ENCODE measurements around the gene MSH3. TPM values are rescaled to one million over a fixed set of nuclear protein-coding genes. Genes with fewer than 3 reads are reported as not detected.

The MSH3 gene
- total RNA-seq, 1 experiment from 2014 or later, result 21.9 TPM

- no TSS peak for BruUV-seq (replicated peaks)
These were observed 143.7 kb downstream of the MSH3 start for GRCh38 chr5:80798166-80798565.

GRCh38 chr5:80798633-80799032, 144.2 kb downstream of the MSH3 start:
- H3K27me3 Mint-ChIP-seq (ENCODE audit: insufficient read depth, unreplicated experiment), result no peaks in the 10 kb centered on the region
- BruUV-seq (replicated peaks), result no TSS peak
- H3K9me3 Mint-ChIP-seq (ENCODE audit: unreplicated experiment), result peaks cover 9% of the 10 kb centered on the region
- POLR2A ChIA-PET, result interaction anchor here (0.6 to 1.2 kb wide), 4 partner anchors 10 to 576 kb away, joined by 3 to 6 read pairs (median 4); no protein-coding TSS in a partner anchor
- CTCF ChIA-PET, result interaction anchor here (0.7 to 1.0 kb wide), 2 partner anchors 57 to 310 kb away, joined by 3 to 4 read pairs; no protein-coding TSS in a partner anchor
- no peak overlapping the region for H3K27ac Mint-ChIP-seq (ENCODE audit: low read depth, unreplicated experiment)
- H3K4me1 Mint-ChIP-seq (ENCODE audit: insufficient read depth, unreplicated experiment), result no peaks in the 10 kb centered on the region
- intact Hi-C loops (cut with micrococcal nuclease), result no loop called here
- peaks cover 10% of the 10 kb centered on the region for H3K36me3 Mint-ChIP-seq (ENCODE audit: insufficient read depth, unreplicated experiment)
- TF ChIP-seq CTCF (IDR thresholded peaks at IDR 0.05; ENCODE audit: unreplicated experiment), result no peak
- H3K4me3 Mint-ChIP-seq (ENCODE audit: unreplicated experiment), result no peak overlapping the region
- DNase-seq (ENCODE audit: unreplicated experiment), result no peak

More at GRCh38 chr5:80798166-80798565, 143.7 kb downstream of the MSH3 start:
- ChIA-PET POLR2A (interaction anchor here (0.6 to 1.2 kb wide), 2 partner anchors 10 to 576 kb away, joined by 3 to 6 read pairs; no protein-coding TSS in a partner anchor), CTCF (interaction anchor here (1.0 kb wide), 1 partner anchor 310 kb away, joined by 4 read pairs; no protein-coding TSS in a partner anchor)
- intact Hi-C loops (cut with micrococcal nuclease), result no loop called here
- no peaks in the 10 kb centered on the region for H3K4me1 Mint-ChIP-seq (ENCODE audit: insufficient read depth, unreplicated experiment)
- TF ChIP-seq CTCF (IDR thresholded peaks at IDR 0.05; ENCODE audit: unreplicated experiment), result no peak
- H3K27ac Mint-ChIP-seq (ENCODE audit: low read depth, unreplicated experiment), result no peak overlapping the region
- H3K27me3 Mint-ChIP-seq (ENCODE audit: insufficient read depth, unreplicated experiment), result no peaks in the 10 kb centered on the region
- H3K36me3 Mint-ChIP-seq (ENCODE audit: insufficient read depth, unreplicated experiment), result peaks cover 8% of the 10 kb centered on the region
- H3K9me3 Mint-ChIP-seq (ENCODE audit: unreplicated experiment), result peaks cover 7% of the 10 kb centered on the region
- no peak overlapping the region for H3K4me3 Mint-ChIP-seq (ENCODE audit: unreplicated experiment)
- no peak for DNase-seq (ENCODE audit: unreplicated experiment)

- Mint-ChIP-seq H3K27ac (ENCODE audit: low read depth, unreplicated experiment) (no peak overlapping the region), H3K27me3 (ENCODE audit: insufficient read depth, unreplicated experiment) (no peaks in the 10 kb centered on the region), H3K36me3 (ENCODE audit: insufficient read depth, unreplicated experiment) (peaks cover 14% of the 10 kb centered on the region), H3K4me3 (ENCODE audit: unreplicated experiment) (no peak overlapping the region), H3K4me1 (ENCODE audit: insufficient read depth, unreplicated experiment) (no peaks in the 10 kb centered on the region), H3K9me3 (ENCODE audit: unreplicated experiment) (peaks cover 9% of the 10 kb centered on the region)
- intact Hi-C loops (cut with micrococcal nuclease), result no loop called here
- CTCF ChIA-PET, result interaction anchor here (0.6 to 1.0 kb wide), 5 partner anchors 12 to 396 kb away, joined by 3 to 4 read pairs (median 3); no protein-coding TSS in a partner anchor
- no TSS peak for BruUV-seq (replicated peaks)
- POLR2A ChIA-PET, result interaction anchor here (0.6 to 1.1 kb wide), 4 partner anchors 16 to 575 kb away, joined by 3 to 4 read pairs (median 4); no protein-coding TSS in a partner anchor
- no peak for DNase-seq (ENCODE audit: unreplicated experiment)
- TF ChIP-seq CTCF (IDR thresholded peaks at IDR 0.05; ENCODE audit: unreplicated experiment), result no peak
These were observed 144.6 kb downstream of the MSH3 start for GRCh38 chr5:80799041-80799440.

GRCh38 chr5:80799573-80799972, 145.1 kb downstream of the MSH3 start:
- Mint-ChIP-seq H3K9me3 (ENCODE audit: unreplicated experiment) (peaks cover 9% of the 10 kb centered on the region), H3K4me1 (ENCODE audit: insufficient read depth, unreplicated experiment) (no peaks in the 10 kb centered on the region), H3K27me3 (ENCODE audit: insufficient read depth, unreplicated experiment) (no peaks in the 10 kb centered on the region), H3K27ac (ENCODE audit: low read depth, unreplicated experiment) (no peak overlapping the region), H3K4me3 (ENCODE audit: unreplicated experiment) (no peak overlapping the region), H3K36me3 (ENCODE audit: insufficient read depth, unreplicated experiment) (peaks cover 14% of the 10 kb centered on the region)
- TF ChIP-seq CTCF (IDR thresholded peaks at IDR 0.05; ENCODE audit: unreplicated experiment), result no peak
- ChIA-PET CTCF (interaction anchor here (0.6 to 0.7 kb wide), 3 partner anchors 12 to 396 kb away, joined by 3 read pairs; no protein-coding TSS in a partner anchor), POLR2A (interaction anchor here (0.6 to 1.1 kb wide), 3 partner anchors 15 to 36 kb away, joined by 3 to 4 read pairs (median 4); no protein-coding TSS in a partner anchor)
- BruUV-seq (replicated peaks), result no TSS peak
- intact Hi-C loops (cut with micrococcal nuclease), result no loop called here
- DNase-seq (ENCODE audit: unreplicated experiment), result no peak

Data from MCF 10A (cell line).